Fibroblast of skin of right biceps (primary cell): ENCODE measurements around the gene DCTD.

Experiments
- DNase-seq: peaks from one replicate; pipeline ENCODE4 v3.0.0-alpha.2; 2013

DCTD gene

DNA sequence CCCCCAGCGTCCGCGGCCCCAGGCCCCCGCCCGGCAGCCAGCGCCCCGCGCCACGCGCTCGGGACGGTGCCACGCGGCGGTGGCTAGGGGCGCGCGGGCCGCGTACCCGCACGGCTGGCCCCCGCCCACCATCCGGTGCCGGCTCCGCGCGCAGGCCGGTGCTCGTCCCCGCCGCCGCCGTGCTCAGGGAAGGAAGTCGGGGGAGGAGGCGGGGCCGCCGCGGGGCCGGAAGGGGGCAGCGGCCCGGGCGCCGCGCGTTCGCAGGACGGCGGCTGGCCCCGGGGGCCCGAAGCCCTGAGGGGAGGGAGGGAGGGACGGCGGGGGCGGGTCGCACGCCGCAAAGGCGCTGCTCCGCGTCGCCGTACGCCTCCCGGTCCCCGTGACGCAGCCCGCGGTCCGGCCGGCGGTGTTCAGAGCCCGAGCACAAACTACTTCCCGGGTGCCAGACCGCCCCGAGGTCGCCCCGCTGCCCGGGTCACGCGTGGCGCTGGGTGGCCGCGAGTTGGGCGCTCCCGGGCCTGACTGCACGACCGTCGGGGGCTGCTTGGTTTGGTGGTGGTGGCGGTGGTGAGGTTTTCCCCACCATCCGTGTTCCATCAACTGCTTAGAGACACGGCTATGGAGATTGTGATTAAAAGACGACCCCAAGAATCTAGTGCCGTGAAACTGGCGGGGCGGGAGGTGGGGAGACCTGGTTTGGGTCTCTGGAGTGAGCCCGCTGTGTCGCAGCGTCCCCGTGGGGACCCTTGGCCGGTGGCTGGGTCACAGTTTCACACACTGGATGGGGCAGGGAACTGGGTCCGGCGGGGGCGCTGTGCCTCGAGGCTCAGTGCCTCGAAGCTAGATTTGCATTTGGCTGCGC lies at the start of gene DCTD:
Gene DCTD (minus strand): TSS at position 205 of the 862 bp plus-strand sequence. CDS start 1,818 bp downstream, outside the sequence.
- DNase-seq: peak; percentile 81

DNA sequence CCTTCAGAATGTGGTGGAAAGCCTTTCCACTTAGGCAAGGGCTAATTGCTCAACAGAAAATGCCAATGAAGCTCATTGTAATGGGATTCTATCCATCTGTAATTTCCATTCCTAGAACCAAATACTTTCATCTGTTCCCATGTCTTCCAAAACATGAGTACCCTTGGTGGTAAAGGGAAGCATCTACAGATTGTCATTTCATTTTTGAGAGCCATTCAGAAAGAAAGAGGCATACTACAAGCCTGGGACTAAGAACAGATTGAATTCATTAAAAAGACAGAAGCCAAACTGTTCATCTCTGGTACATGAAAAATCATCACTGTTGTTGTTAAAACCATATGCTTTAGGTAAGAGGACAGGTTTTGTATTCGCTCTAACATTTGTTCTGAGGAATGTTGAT lies 43.6 kb upstream of the DCTD start:
- no peak for DNase-seq

DNA sequence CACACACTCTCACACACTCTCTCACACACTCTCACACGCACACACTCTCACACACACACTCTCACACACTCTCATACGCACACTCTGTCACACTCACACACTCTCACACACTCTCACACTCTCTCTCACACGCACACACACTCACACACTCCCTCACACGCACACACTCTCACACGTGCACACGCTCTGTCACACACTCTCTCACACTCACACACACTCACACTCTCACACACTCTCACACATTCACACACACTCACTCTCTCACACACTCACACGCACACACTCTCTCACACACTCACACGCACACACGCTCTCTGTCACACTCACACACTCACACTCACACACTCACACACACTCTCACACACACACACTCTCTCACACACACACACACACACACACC lies 43.0 kb upstream of the DCTD start:
- no peak for DNase-seq

DNA sequence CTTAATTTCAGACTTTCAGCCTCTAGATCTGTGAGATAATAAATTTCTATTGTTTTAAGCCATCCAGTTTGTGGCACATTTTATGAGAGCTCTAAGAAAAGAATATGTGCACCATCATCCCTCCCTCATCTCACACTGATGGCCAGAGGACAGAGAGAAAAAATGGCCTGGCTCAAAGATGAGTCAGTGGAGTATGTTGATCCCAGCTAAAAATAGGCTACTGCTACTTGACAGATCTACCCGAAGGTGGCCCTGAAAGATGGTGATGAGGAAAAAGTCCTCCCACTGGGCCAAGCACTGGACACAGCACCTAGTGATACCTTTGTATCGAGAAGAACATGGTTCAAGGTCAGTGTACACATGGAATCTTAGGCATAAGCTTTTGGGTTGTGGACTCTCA lies 38.2 kb upstream of the DCTD start:
- peak; percentile 6 for DNase-seq

DNA sequence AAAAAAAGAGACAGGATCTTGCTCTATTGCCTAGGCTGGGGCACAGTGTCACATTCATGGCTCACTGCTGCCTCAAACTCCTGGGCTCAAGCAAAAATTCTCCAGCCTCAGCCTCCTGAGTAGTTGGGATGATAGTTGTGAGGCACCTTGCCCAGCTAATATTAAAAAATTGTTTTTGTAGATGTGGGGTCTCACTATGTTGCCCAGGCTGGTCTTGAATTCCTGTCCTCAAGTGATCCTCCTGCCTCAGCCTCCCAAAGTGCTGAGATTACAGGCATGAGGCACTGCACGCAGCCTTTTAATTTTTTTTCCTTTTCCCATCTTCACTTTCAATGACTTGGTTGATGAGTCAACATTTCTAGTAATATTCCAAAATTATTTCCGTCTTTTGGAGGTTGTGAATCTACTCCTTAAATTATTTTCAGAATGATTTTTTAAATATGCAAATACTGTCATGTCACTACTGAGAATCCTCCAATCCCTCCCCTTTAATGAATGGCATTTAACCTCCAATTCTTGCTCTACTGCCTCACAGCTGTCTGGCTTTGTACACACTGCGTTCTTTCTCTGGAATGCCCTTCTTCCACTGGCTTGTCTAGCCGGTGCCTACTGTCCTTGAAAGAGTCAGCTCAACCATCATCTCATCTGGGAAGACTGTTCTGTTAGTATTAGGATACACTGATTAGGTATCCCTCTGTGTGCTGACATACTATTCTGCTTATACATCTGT lies 27.5 kb upstream of the DCTD start:
- no peak for DNase-seq

DNA sequence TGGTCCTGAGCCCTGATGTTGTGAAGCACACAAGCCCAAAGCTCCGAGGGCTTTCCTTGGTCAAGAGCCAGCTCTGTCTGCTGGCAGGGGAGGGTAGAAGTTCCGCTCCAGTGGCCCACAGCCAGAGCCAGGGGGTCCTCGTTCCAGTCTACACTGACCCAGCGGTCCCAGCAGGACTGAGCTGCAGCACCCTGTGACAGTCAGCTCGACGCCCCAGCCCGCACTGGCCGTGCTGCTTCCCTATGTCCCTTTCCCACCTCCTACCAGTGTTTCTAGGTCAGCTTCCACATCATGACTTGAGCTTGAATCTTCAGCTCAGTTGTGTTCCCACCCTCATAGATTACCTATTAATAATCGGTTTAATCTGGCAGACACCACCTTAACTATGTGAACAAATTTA lies 22.5 kb upstream of the DCTD start:
- DNase-seq: no peak

DNA sequence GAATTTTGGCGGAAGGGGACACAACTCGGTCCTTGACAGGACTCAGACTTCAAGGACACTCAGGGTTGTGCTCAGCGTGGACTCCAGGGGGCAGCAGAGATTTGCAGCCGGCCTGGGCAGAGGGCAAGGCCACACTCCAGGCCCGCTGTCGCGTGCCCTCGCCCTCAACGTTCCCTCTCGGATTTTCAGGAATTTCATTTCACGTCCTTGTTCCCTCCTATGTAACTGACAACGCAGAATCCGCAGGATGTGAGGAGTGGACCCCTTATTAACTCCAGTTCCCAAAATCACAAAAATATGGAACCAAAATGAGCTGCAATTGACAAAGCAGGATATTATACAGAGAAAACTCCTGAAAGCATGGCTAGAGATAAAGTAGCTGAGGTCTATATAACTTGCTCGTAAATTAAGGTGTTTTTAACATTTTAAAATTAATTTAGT lies 21.0 kb upstream of the DCTD start:
- peak; percentile 64 for DNase-seq

DNA sequence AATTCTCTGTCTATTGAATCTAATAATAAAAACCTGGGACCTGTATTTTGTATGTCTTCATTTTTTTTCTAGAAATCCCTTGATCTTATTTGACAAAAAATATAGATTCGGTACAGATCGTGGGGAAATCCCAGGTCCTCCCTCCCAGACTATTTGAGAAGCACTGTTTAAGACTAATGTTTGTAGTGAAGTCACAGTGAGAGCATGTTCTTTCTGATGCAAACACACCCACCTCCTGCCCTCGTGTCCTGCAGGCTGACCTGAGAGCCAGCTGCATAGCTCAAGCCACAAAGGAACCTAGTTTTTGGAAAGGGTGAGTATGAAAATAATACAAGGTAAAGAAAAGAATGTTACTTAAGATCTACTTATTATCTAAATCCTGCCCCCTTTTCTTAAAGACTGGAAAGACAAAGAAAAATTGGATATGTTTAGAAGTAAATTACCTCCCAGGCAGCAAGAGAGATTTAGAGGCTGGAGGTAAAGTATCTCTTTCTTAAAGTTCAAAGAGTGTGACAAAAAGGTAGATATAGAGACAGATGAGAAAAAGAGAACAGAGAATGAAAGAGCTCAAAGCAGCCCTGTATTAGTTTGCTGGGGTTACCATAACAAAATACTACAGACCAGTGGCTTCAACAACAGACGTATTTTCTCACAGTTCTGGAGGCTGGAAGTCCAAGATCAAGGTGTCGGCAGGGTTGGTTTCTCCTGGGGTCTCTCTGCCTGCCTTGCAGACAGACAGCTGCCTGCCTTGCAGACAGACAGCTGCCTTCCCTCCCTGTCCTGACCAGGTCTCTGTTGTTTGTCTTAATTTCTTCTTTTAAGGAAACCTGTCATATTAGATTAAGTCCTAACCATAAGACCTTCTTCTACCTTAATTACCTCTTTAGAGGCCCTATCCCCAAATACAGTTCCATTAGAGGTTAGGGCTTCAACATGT lies 20.4 kb upstream of the DCTD start:
- DNase-seq: no peak

DNA sequence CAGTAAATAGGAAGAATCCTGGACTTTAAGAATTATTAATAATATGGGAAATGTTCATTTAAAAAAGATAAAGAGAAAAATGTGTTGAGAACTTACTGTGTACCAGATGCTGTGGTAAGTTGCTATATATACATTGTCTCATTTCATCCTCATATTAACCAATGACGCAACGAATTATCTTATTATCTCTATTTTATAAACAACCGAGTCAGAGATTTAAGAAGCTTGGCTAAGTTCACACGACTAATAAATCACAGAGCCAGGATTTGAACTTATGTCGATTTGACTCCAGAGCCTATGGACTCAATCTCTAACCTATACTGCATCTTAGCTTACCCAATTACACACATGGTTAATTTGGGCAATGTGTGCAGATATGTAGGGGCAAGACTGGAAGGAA lies 15.5 kb upstream of the DCTD start:
- no peak for DNase-seq

DNA sequence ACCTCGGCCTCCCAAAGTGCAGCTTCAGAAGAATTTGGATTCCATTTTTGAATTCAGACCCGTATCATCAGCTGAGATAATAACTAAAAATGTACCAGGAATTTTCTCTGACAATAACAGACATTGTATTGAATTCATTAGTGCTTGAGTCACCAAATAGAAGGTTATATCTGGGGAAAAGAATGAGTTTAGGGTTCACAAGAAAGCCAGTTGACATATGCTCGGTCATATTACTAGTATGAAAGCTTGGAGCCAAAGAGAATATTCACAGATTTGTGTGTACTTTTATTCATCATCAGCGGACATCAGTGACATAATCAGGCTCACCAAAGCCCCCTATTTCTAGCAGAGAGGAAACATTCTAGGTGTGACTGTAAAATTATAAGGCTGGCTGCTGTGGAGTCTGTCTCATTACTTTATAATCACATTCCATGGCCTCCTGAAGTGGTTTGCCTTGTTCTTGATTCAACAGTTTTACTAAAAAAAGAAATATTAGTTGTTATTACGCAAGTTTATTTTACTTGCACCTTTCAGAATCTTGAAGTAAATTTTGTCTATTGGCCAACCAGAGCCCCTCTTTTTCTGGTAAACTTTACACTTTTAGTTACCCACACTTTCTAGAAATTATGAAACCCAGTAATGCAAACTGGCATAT lies 14.6 kb upstream of the DCTD start:
- peak; percentile 79 for DNase-seq

DNA sequence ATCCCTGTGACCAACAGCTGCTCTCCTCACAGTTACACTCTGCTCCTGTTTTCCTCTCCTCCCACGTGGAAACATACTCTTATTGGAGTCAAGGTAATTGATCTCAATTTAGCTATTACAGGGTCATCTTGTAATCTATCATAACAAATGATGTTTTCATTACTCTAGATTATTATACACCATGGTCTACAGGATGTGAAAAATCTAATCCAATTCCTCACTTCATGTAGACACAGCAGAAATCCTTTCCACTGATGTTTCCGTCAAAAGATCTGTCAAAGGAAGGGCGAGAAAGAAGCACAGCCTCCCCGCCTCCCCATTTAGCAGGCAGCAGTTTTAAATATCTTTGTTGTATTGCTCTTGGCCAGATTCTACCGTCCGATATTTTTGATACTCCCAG lies 13.7 kb upstream of the DCTD start:
- DNase-seq: no peak

DNA sequence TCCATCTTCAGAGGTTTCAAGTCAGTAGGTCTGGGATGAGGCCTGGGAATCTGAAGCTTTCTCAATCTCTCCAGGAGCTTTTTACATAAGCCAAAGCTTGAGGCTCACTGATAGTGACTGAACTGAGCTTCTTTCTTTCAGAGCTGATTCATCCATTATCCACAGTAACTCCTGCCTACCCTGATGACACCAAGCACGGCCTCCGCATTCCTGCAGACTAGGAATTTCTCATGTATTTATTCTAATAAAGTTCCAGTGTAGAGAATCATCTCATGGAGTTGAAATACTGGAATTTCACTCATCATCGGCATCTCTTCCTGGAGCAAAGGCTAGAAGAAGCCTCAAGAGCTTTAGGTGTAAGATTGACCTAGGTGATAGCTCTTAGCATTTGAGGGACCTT lies 12.1 kb upstream of the DCTD start:
- DNase-seq: peak; percentile 96

DNA sequence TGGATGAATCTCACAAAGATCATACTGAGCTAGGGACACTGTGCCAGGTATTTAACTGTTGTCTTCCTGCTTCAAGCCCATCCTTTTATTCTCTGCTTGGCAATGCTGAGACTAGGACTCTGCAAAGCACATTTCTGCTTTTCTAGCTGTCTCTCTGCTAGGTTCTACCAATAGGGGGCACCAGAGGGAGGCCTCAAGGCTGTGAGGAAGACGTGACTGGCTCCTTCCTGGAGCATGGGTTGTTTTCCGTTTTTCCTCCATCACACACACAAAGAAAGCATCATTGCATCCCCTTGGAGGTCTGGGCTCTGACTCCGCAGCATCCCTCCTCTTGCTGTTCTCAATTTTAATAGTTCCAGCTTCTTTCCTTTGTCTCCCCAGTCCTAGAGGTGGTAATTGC lies 10.9 kb upstream of the DCTD start:
- peak; percentile 10 for DNase-seq

DNA sequence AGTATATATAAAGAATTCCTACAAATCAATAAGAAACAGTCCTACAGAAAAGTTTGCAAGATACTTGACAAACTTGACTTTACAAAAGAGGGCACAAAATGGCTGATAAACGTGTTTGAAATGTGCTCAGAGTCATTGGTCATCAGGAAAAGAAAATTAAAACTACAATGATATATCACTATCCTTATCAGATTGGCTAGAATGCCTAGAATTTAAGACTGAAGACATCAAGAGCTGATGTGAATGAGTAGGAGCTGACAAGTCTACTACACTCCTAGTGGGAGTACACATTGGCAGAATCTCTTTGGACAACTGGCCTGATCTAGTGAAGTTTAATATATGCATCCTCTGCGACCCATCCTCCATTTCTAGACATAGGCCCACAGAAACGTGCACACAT lies 10.3 kb upstream of the DCTD start:
- no peak for DNase-seq

DNA sequence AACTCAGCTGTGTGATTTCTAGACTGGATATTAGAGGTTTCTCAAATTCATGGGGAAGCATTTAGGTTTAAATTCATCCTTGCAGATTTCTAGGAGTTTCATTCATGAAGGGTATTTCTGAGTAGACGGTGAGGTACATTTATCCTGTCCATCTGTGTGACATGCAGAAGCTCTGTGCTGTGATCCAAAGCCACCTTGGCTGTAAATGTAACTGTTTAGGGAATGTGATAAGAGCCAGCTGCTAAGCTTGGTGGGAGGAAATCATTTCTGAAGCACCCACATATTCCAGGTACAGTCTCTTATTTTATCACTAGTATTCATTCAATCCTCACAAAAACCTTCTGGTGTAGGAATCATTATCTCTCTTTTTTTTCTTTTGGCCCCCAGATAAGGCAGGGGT lies 8.7 kb upstream of the DCTD start:
- no peak for DNase-seq

DNA sequence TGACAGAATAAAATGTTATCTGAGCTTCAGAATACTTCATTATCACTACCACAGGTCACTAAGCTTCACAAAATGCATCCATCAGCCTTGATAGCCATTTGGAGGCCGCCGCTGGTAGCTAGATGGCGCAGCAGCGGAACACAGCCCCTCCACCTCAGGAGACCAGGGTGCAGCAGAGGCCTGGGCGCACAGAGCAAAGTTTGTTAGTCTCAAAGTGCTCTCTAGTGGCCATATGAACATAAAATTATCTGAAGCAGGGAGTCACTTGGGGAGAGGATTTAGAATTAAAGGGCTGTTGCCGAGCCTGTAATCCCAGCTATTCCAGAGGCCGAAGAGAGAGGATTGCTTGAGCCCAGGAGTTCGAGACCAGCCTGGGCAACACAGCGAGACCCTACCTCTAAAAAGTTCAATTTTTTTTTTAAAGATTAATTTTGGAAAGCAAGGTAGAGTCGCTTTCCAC lies 8.1 kb upstream of the DCTD start:
- peak; percentile 85 for DNase-seq

DNA sequence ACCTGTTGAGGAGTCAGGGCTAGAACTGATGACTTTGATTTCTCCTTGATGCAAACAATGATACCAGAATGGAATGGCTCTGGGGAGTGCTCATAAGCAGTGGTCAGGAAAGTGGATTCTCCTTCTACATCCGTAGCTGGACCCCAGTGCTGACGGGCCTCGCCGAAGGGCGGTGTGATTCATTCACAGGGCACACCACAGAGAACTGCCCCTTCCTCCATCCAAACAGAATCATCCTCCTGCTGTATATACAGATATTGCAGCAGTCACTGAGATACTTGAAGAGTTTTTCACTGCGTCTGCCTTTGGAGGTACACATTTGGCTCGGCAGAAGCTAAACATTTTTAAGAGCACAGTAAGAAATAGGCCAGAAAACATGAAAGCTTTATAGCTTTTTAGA lies 7.3 kb upstream of the DCTD start:
- no peak for DNase-seq

DNA sequence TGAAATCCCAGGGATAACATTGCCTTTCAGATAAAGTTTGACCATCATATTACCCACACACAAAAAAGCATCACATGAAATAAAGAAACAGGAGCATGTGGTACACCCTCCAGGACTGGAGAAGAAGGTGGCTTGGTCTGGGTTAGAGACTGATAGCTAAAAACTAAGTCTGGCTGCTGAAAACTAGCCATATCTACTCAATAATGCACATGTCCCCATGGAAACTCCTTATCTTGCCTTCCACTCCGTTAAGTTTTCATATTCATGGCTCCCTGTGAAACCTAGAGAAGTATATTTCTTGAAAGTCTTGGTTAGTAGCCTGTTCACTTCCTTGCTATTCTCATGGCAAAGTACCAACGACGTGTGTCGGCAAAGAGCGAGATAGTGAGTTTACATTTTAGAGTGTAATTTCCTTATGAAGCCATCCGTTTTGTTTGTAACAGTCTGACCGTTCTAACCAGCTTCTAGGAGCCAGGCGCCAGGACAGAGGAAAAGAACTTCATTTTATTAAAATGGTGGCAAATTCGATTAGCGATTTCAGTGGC lies 6.7 kb upstream of the DCTD start:
- DNase-seq: no peak

DNA sequence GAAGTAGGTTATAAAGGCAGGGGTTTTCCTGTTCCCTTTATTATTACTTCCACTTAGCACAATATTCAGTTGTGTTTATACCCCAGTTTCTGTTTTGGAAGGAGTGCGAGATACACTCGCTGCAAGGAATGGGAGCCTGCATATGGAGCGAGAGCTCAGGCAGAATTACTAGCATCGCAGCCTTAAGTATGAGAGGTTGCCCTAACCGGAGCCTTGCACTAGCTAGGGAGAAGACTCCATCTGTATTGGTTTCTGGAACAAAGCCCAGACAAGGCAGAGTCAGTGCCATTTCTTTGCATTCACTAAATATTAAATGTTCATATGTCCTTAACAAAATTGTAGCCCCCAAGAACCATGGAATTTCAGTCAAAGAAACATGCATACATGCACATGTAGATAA lies 6.2 kb upstream of the DCTD start:
- peak; percentile 9 for DNase-seq

DNA sequence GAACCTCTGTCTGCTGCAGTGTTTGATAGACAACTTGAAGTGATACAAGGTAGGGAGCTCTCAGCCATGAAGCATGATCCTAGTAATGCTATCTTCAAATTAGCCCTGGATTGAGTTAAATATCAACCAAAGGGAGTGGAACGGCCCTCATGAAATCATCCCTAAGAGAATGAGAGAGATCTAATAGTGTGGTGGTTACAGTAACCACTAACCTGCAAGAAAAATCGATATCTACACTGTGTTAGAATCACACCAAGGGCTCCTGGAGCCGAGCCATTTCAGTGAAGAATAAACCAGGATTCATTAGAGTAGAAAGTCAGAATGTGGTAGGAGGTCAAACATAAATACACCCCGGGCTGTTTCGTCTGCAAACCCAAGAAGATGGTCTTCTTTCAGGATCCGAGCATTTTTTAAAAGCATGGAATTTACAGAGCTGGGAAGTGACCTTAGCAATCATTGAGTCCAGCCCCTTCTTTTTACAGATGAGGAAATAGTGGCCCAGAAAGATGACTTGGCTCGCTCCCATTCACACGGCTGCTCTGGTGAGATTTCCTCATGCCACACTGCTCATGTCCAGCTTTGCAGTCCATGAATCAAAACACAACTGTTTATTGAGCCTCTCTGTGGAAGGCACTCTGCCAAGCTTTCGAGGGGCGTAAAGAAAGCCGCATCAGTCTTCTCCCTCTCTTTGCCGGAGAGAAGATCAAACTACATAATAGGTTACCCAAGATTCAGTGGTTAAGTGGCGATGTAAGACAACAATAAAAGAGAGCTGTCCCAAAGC lies 5.5 kb upstream of the DCTD start:
- peak; percentile 12 for DNase-seq

DNA sequence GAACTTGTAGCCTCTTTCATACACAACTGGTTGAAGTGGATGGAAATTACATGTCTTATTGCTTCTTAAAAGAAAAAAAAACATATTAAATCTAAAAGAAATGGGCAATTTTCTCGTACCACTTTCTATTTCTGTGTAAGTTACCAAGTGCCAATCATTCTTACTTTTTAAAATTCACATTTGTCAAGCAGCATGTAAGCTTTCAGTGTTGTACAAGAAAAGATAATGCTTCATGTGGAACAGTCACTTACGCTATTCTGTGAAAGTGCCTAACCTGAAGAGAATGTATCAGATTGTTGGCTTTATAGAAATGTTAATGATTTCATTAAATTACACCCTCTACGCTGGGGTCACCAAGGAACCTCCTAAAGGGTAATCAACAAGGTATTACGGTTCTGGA lies 4.4 kb upstream of the DCTD start:
- DNase-seq: no peak
